ENCODE data around the gene GPRC5B.

GRCh38 chr16:19914877-19915276, 30.2 kb upstream of the GPRC5B start:
- TF ChIP-seq RAD21 (IDR thresholded peaks at IDR 0.05; ENCODE audit: low read depth) = no peak
- no peak for TF ChIP-seq REST (IDR thresholded peaks at IDR 0.05; ENCODE audit: low read depth)
- TF ChIP-seq TCF12 (IDR thresholded peaks at IDR 0.05; ENCODE audit: low read depth) = no peak
- no peak for TF ChIP-seq EP300 (IDR thresholded peaks at IDR 0.05; ENCODE audit: borderline replicate concordance)
- TF ChIP-seq NFIC (IDR thresholded peaks at IDR 0.05) = no peak
- TF ChIP-seq TAF1 (IDR thresholded peaks at IDR 0.05; ENCODE audit: low read depth) = no peak
- TF ChIP-seq TEAD4 (IDR thresholded peaks at IDR 0.05) = no peak
- TF ChIP-seq, protein P1, sequence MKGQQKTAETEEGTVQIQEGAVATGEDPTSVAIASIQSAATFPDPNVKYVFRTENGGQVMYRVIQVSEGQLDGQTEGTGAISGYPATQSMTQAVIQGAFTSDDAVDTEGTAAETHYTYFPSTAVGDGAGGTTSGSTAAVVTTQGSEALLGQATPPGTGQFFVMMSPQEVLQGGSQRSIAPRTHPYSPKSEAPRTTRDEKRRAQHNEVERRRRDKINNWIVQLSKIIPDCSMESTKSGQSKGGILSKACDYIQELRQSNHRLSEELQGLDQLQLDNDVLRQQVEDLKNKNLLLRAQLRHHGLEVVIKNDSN (IDR thresholded peaks at IDR 0.05) = no peak
- TF ChIP-seq YY1 (IDR thresholded peaks at IDR 0.05; ENCODE audit: low read depth) = no peak
- TF ChIP-seq, protein P2, sequence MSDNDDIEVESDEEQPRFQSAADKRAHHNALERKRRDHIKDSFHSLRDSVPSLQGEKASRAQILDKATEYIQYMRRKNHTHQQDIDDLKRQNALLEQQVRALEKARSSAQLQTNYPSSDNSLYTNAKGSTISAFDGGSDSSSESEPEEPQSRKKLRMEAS (IDR thresholded peaks at IDR 0.05) = no peak
- TF ChIP-seq CEBPB (IDR thresholded peaks at IDR 0.05) = no peak
- TF ChIP-seq EGR1 (IDR thresholded peaks at IDR 0.05) = no peak

Measured in Ishikawa (cell line).